ENCODE measurements around the gene GPC1. TPM values are rescaled to one million over a fixed set of nuclear protein-coding genes. Genes with fewer than 3 reads are reported as not detected.

Gene GPC1
- total and polyA plus RNA-seq, 2 donors (not counting 3 experiments of a cell fraction or from before 2014, with no cell fraction given), result 9.6 to 31.1 TPM

DNA sequence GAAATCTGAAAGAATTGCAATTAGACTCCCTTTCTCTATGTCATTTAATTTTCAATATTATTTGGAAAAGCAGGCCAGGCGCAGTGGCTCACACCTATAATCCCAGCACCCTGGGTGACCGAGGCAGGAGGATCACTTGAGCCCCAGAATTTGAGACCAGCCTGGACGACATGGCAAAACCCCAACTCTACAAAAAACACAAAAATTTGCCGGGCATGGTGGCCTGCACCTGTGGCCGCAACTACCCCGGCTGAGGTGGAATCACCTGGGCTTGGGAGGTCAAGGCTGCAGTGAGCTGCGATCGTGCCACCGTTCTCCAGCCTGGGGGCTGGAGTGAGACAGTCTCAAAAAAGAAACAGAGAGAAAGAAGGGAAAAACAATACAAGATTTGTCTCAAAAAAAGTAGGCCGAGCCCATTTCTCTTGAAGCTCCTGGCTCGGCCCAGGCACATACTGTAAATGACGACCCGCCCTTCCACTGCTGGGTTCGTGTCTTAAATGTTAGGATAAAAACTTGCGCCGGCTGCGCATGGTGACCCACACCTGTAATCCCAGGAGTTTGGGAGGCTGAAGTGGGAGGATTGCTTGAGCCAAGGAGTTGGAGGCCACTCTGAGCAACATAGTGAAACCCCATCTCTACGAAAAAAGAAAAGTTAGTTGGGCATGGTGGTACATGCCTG, 31.1 kb upstream of the GPC1 start:
- H3K27ac ChIP-seq (ENCODE audit: insufficient read depth, low read depth, low read length), result no peak overlapping the region
- intact Hi-C loops (cut with micrococcal nuclease), result no loop called here
- no peaks in the 10 kb centered on the region for H3K27me3 ChIP-seq (ENCODE audit: control insufficient read depth in 2 of 2, insufficient read depth in 2 of 2, low read length in 2 of 2)
- dilution Hi-C loops (cut with MboI; ENCODE audit: extremely low pct_ligation_motif_present, low sequenced_read_pairs), result no loop called here
- H3K36me3 ChIP-seq (ENCODE audit: control insufficient read depth in 2 of 2, extremely low read depth in 1 of 2, insufficient read depth in 2 of 2, low read length in 2 of 2), result no peaks in the 10 kb centered on the region
- no peak overlapping the region for H3K9ac ChIP-seq (replicated peaks; ENCODE audit: extremely low read depth, insufficient read depth, low read length)
- H3K9me3 ChIP-seq (replicated peaks; ENCODE audit: control insufficient read depth, insufficient read depth, low read length), result no peaks in the 10 kb centered on the region
- no peak overlapping the region for H2AFZ ChIP-seq (ENCODE audit: low read depth, low read length)
- H3K4me1 ChIP-seq (ENCODE audit: control insufficient read depth, extremely low read depth, insufficient read depth, low read length), result no peaks in the 10 kb centered on the region
- no peak for FAIRE-seq
- H4K20me1 ChIP-seq (replicated peaks; ENCODE audit: control insufficient read depth, extremely low read depth, insufficient read depth, low read length), result no peaks in the 10 kb centered on the region
- ChIA-PET POLR2A (no interaction called here), CTCF (no interaction called here)
- H3K4me3 ChIP-seq (replicated peaks in 1 of 3; ENCODE audit: insufficient read depth in 1 of 3, low read depth in 1 of 3, low read length in 3 of 3), result no peak overlapping the region
- no peak overlapping the region for H3K4me2 ChIP-seq (ENCODE audit: insufficient read depth, low read length)
- no TSS peak for BruUV-seq (replicated peaks)
- TF ChIP-seq POLR2AphosphoS5 (IDR thresholded peaks at IDR 0.05; ENCODE audit: insufficient read depth, low read depth, low read length) (no peak), POLR2A (IDR thresholded peaks at IDR 0.05; ENCODE audit: low read depth, low read length) (no peak), GATA2 (IDR thresholded peaks at IDR 0.05; ENCODE audit: insufficient read depth, insufficient read length, low read depth, low read length) (no peak), JUN (IDR thresholded peaks at IDR 0.05; ENCODE audit: borderline replicate concordance, insufficient read depth, insufficient read length, low read depth) (no peak), FOS (IDR thresholded peaks at IDR 0.05; ENCODE audit: borderline replicate concordance, insufficient read depth, low read length) (no peak), MYC (IDR thresholded peaks at IDR 0.05; ENCODE audit: low read depth, low read length) (no peak), EZH2 (IDR thresholded peaks at IDR 0.05; ENCODE audit: borderline replicate concordance, low read depth, low read length, severe bottlenecking) (no peak)
- TF ChIP-seq, protein P1, sequence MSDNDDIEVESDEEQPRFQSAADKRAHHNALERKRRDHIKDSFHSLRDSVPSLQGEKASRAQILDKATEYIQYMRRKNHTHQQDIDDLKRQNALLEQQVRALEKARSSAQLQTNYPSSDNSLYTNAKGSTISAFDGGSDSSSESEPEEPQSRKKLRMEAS (IDR thresholded peaks at IDR 0.05; ENCODE audit: insufficient read depth, insufficient read length), result no peak
- TF ChIP-seq, protein P2, sequence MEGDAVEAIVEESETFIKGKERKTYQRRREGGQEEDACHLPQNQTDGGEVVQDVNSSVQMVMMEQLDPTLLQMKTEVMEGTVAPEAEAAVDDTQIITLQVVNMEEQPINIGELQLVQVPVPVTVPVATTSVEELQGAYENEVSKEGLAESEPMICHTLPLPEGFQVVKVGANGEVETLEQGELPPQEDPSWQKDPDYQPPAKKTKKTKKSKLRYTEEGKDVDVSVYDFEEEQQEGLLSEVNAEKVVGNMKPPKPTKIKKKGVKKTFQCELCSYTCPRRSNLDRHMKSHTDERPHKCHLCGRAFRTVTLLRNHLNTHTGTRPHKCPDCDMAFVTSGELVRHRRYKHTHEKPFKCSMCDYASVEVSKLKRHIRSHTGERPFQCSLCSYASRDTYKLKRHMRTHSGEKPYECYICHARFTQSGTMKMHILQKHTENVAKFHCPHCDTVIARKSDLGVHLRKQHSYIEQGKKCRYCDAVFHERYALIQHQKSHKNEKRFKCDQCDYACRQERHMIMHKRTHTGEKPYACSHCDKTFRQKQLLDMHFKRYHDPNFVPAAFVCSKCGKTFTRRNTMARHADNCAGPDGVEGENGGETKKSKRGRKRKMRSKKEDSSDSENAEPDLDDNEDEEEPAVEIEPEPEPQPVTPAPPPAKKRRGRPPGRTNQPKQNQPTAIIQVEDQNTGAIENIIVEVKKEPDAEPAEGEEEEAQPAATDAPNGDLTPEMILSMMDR (IDR thresholded peaks at IDR 0.05; ENCODE audit: extremely low read depth in 1 of 2, insufficient read depth in 1 of 2, low read depth in 1 of 2, low read length in 2 of 2), result no peak
- no peak for DNase-seq (ENCODE audit: low read depth, low spot score)
- H3K9me1 ChIP-seq (replicated peaks; ENCODE audit: control insufficient read depth, extremely low read depth, insufficient read depth, low read length), result no peaks in the 10 kb centered on the region
- H3K79me2 ChIP-seq (ENCODE audit: control insufficient read depth, insufficient read depth, low read length), result no peaks in the 10 kb centered on the region
